IPS-18a (cell line): ENCODE measurements around the gene ONECUT3.

Source experiments
- H3K27ac ChIP-seq: one replicate; pipeline ENCODE4 v1.5.1; 2013; ENCODE audit warnings: low read length
- H3K27me3 ChIP-seq: one replicate; pipeline ENCODE4 v1.6.1; 2013; ENCODE audit warnings: mild to moderate bottlenecking, low read length; ENCODE audit not compliant: control insufficient read depth, insufficient read depth
- H3K36me3 ChIP-seq: one replicate; pipeline ENCODE4 v1.6.1; 2013; ENCODE audit warnings: low read depth, low read length; ENCODE audit not compliant: control insufficient read depth
- H3K4me1 ChIP-seq: one replicate; pipeline ENCODE4 v1.6.1; 2013; ENCODE audit warnings: low read depth, low read length; ENCODE audit not compliant: control insufficient read depth
- H3K4me3 ChIP-seq: one replicate; pipeline ENCODE4 v1.5.1; 2013; ENCODE audit warnings: low read length
- H3K9ac ChIP-seq: one replicate; pipeline ENCODE4 v1.6.1; 2013; ENCODE audit warnings: mild to moderate bottlenecking, low read length, moderate library complexity
- H3K9me3 ChIP-seq: one replicate; pipeline ENCODE4 v1.6.1; 2013; ENCODE audit warnings: low read depth, low read length; ENCODE audit not compliant: control insufficient read depth

Gene ONECUT3

GRCh38 chr19:1827566-1828278 is 74.4 kb downstream of the ONECUT3 start:
- Histone ChIP-seq H3K9ac (no peak overlapping the region), H3K36me3 (peaks cover 7% of the 10 kb centered on the region), H3K27me3 (no peaks in the 10 kb centered on the region), H3K9me3 (no peaks in the 10 kb centered on the region), H3K4me1 (peaks cover 3% of the 10 kb centered on the region), H3K27ac (no peak overlapping the region), H3K4me3 (no peak overlapping the region)

- H3K4me3 ChIP-seq, result no peak overlapping the region
- no peaks in the 10 kb centered on the region for H3K27me3 ChIP-seq
- no peak overlapping the region for H3K27ac ChIP-seq
- peaks cover 4% of the 10 kb centered on the region for H3K36me3 ChIP-seq
- H3K9me3 ChIP-seq, result no peaks in the 10 kb centered on the region
- no peak overlapping the region for H3K9ac ChIP-seq
- peaks cover 3% of the 10 kb centered on the region for H3K4me1 ChIP-seq
Observed at GRCh38 chr19:1828279-1829238, 75.3 kb downstream of the ONECUT3 start.

- Histone ChIP-seq H3K4me3 (no peak overlapping the region), H3K27me3 (no peaks in the 10 kb centered on the region), H3K9me3 (no peaks in the 10 kb centered on the region), H3K4me1 (peaks cover 3% of the 10 kb centered on the region), H3K36me3 (no peaks in the 10 kb centered on the region), H3K27ac (no peak overlapping the region), H3K9ac (no peak overlapping the region)
Observed at GRCh38 chr19:1829958-1830357, 76.7 kb downstream of the ONECUT3 start.

GRCh38 chr19:1830568-1830967 is 77.3 kb downstream of the ONECUT3 start:
- H3K36me3 ChIP-seq, result no peaks in the 10 kb centered on the region
- H3K27ac ChIP-seq, result no peak overlapping the region
- no peak overlapping the region for H3K9ac ChIP-seq
- H3K4me3 ChIP-seq, result no peak overlapping the region
- H3K4me1 ChIP-seq, result peaks cover 3% of the 10 kb centered on the region
- no peaks in the 10 kb centered on the region for H3K9me3 ChIP-seq
- H3K27me3 ChIP-seq, result no peaks in the 10 kb centered on the region
